ENCODE measurements around the gene ZNF708. TPM values are rescaled to one million over a fixed set of nuclear protein-coding genes. Genes with fewer than 3 reads are reported as not detected.
"Not testable (repeated sequence)": the region's sequence is repeated elsewhere in the genome, so short reads cannot be mapped to it uniquely, and the experiment has no call there.

Gene ZNF708
- total RNA-seq, 1 donor from 2014 or later: 12.3 TPM

DNA sequence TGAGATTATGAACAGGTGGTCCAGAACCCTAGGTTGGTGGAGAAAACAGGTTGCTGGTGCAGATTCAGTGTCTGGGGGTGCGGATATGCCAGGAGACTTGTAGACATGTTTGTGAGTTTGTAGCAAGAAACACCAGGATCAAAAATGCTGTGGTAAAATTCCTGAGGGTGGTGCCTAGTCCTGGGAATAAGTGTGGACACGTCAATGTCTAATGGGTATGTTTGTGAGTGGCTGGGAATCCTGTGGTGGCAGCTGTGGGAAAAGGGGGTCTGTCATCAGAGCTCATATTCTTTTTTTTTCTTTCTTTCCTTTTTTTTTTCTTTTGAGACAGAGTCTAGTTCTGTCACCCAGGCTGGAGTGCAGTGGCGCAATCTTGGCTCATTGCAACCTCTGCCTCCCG is 7.2 kb downstream of the ZNF708 start:
- TF ChIP-seq, protein P1, sequence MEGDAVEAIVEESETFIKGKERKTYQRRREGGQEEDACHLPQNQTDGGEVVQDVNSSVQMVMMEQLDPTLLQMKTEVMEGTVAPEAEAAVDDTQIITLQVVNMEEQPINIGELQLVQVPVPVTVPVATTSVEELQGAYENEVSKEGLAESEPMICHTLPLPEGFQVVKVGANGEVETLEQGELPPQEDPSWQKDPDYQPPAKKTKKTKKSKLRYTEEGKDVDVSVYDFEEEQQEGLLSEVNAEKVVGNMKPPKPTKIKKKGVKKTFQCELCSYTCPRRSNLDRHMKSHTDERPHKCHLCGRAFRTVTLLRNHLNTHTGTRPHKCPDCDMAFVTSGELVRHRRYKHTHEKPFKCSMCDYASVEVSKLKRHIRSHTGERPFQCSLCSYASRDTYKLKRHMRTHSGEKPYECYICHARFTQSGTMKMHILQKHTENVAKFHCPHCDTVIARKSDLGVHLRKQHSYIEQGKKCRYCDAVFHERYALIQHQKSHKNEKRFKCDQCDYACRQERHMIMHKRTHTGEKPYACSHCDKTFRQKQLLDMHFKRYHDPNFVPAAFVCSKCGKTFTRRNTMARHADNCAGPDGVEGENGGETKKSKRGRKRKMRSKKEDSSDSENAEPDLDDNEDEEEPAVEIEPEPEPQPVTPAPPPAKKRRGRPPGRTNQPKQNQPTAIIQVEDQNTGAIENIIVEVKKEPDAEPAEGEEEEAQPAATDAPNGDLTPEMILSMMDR (IDR thresholded peaks at IDR 0.05): no peak
- no peaks in the 10 kb centered on the region for H3K27me3 Mint-ChIP-seq (ENCODE audit: unreplicated experiment)
- H3K27ac Mint-ChIP-seq (ENCODE audit: unreplicated experiment): no peak overlapping the region
- peaks cover 39% of the 10 kb centered on the region for H3K36me3 Mint-ChIP-seq (ENCODE audit: unreplicated experiment)
- no peak overlapping the region for H3K4me3 Mint-ChIP-seq (ENCODE audit: unreplicated experiment)
- peaks cover 19% of the 10 kb centered on the region for H3K9me3 Mint-ChIP-seq (ENCODE audit: unreplicated experiment)
- DNase-seq (ENCODE audit: extremely low spot score, unreplicated experiment): no peak
- H3K4me1 Mint-ChIP-seq (ENCODE audit: unreplicated experiment): peaks cover 22% of the 10 kb centered on the region

DNA sequence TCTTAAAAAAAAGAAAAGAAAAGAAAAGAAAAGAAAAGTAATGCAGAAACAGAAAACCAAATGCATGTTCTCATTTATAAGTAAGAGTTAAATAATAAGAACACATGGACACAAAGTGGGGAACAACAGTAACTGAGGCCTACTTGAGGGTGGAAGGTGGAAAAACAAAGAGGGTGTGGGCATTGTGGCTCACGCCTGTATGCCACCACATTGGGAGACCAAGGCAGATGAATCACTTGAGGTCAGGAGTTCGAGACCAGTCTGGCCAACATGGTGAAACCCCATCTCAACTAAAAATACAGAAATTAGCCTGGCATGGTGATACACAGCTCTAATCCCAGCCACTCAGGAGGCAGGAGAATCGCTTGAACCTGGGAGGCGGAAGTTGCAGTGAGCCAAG is 8.1 kb downstream of the ZNF708 start:
- peaks cover 32% of the 10 kb centered on the region for H3K36me3 Mint-ChIP-seq (ENCODE audit: unreplicated experiment)
- TF ChIP-seq, protein P1 (IDR thresholded peaks at IDR 0.05): no peak
- no peak overlapping the region for H3K27ac Mint-ChIP-seq (ENCODE audit: unreplicated experiment)
- H3K4me1 Mint-ChIP-seq (ENCODE audit: unreplicated experiment): peaks cover 21% of the 10 kb centered on the region
- no peak overlapping the region for H3K4me3 Mint-ChIP-seq (ENCODE audit: unreplicated experiment)
- no peak for DNase-seq (ENCODE audit: extremely low spot score, unreplicated experiment)
- no peaks in the 10 kb centered on the region for H3K27me3 Mint-ChIP-seq (ENCODE audit: unreplicated experiment)
- H3K9me3 Mint-ChIP-seq (ENCODE audit: unreplicated experiment): peaks cover 16% of the 10 kb centered on the region

DNA sequence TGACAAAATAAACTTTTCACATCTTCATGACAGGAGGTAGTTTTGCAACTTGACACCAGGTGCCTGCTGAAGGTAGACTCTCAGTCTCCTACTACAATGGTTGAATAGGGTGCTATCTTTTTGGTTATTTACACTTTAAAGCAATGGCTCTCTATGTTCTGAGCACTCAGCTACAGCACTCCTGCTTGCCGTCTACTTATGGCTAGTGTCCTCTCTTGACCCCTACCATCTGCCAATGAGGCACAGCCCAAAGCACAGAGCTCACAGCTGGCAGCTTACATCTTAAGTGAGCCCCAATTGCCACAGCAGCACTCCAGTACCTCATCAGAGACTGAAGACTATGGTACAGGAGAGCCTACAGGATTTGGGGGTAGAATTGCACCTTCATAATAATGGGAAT is 11.4 kb downstream of the ZNF708 start:
- TF ChIP-seq, protein P1 (IDR thresholded peaks at IDR 0.05): no peak
- peaks cover 11% of the 10 kb centered on the region for H3K4me1 Mint-ChIP-seq (ENCODE audit: unreplicated experiment)
- H3K9me3 Mint-ChIP-seq (ENCODE audit: unreplicated experiment): peaks cover 4% of the 10 kb centered on the region
- no peak for DNase-seq (ENCODE audit: extremely low spot score, unreplicated experiment)
- no peak overlapping the region for H3K27ac Mint-ChIP-seq (ENCODE audit: unreplicated experiment)
- H3K4me3 Mint-ChIP-seq (ENCODE audit: unreplicated experiment): no peak overlapping the region
- H3K36me3 Mint-ChIP-seq (ENCODE audit: unreplicated experiment): peaks cover 22% of the 10 kb centered on the region
- H3K27me3 Mint-ChIP-seq (ENCODE audit: unreplicated experiment): no peaks in the 10 kb centered on the region

DNA sequence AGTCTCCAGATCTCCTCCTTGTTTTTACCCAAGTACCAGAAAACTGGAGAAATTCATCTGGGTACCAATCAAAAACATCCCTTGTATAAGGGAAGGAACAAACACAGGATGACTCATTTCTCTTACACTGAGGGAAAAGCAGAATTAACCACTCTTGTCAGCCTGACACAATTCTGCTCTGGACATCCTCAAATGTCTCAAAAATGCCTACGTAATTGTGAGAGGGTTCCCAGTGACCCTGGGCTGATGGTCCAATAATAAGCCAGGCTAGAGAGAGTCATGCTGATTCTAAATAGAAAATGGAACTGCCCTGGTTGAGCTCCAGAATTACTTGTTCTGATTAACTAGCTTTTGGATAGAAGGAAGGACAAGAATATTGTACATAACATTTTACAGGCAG is 14.5 kb downstream of the ZNF708 start:
- no peak overlapping the region for H3K4me3 Mint-ChIP-seq (ENCODE audit: unreplicated experiment)
- H3K4me1 Mint-ChIP-seq (ENCODE audit: unreplicated experiment): peaks cover 2% of the 10 kb centered on the region
- H3K27me3 Mint-ChIP-seq (ENCODE audit: unreplicated experiment): no peaks in the 10 kb centered on the region
- peaks cover 4% of the 10 kb centered on the region for H3K9me3 Mint-ChIP-seq (ENCODE audit: unreplicated experiment)
- peaks cover 11% of the 10 kb centered on the region for H3K36me3 Mint-ChIP-seq (ENCODE audit: unreplicated experiment)
- H3K27ac Mint-ChIP-seq (ENCODE audit: unreplicated experiment): no peak overlapping the region
- TF ChIP-seq, protein P1 (IDR thresholded peaks at IDR 0.05): no peak
- no peak for DNase-seq (ENCODE audit: extremely low spot score, unreplicated experiment)

DNA sequence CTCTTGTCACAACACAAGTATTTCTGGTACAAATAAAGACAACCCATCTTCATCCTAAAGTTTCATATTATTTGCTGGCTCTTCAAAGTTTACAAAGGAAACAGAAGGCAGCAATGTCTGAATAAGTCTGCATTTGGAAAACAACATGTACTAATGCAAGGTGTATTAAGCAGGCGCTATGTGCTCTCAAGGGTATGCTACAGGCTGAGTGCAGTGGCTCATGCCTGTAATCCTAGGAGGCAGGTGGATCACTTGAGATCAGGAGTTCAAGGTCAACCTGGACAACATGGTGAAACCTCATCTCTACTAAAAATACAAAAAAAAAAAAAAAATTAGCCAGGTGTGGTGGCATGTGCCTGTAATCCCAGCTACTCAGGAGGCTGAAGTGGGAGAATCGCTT is 16.4 kb downstream of the ZNF708 start:
- H3K27ac Mint-ChIP-seq (ENCODE audit: unreplicated experiment); DNase-seq (ENCODE audit: extremely low spot score, unreplicated experiment); H3K27me3 Mint-ChIP-seq (ENCODE audit: unreplicated experiment); H3K9me3 Mint-ChIP-seq (ENCODE audit: unreplicated experiment); H3K4me3 Mint-ChIP-seq (ENCODE audit: unreplicated experiment): not testable (repeated sequence)
- Mint-ChIP-seq H3K4me1 (ENCODE audit: unreplicated experiment) (peaks cover 10% of the 10 kb centered on the region), H3K36me3 (ENCODE audit: unreplicated experiment) (peaks cover 19% of the 10 kb centered on the region)

DNA sequence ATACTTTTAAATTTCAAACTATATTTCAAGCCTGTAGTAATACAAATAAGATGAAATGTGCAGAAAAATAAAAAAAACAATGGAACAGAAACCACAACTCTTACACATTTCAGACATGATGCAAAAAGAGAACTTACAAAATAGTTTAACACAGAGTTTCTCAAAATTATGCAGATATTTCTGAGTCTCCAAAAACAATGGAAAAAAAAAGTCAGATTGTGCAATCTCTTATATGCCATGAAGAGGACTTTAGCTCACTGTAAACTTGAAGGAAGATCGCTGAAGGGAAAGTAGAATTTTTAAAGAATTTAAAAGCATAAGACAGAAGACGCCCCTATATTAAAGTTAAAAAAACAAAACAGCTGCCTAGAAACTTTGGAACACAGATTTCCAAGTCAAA is 20.4 kb downstream of the ZNF708 start:
- no peaks in the 10 kb centered on the region for H3K9me3 Mint-ChIP-seq (ENCODE audit: unreplicated experiment)
- DNase-seq (ENCODE audit: extremely low spot score, unreplicated experiment): no peak
- H3K27ac Mint-ChIP-seq (ENCODE audit: unreplicated experiment): peak overlapping the region; percentile 51
- H3K27me3 Mint-ChIP-seq (ENCODE audit: unreplicated experiment): no peaks in the 10 kb centered on the region
- peaks cover 8% of the 10 kb centered on the region for H3K4me1 Mint-ChIP-seq (ENCODE audit: unreplicated experiment)
- H3K36me3 Mint-ChIP-seq (ENCODE audit: unreplicated experiment): peaks cover 40% of the 10 kb centered on the region
- no peak overlapping the region for H3K4me3 Mint-ChIP-seq (ENCODE audit: unreplicated experiment)
- TF ChIP-seq, protein P1 (IDR thresholded peaks at IDR 0.05): no peak

DNA sequence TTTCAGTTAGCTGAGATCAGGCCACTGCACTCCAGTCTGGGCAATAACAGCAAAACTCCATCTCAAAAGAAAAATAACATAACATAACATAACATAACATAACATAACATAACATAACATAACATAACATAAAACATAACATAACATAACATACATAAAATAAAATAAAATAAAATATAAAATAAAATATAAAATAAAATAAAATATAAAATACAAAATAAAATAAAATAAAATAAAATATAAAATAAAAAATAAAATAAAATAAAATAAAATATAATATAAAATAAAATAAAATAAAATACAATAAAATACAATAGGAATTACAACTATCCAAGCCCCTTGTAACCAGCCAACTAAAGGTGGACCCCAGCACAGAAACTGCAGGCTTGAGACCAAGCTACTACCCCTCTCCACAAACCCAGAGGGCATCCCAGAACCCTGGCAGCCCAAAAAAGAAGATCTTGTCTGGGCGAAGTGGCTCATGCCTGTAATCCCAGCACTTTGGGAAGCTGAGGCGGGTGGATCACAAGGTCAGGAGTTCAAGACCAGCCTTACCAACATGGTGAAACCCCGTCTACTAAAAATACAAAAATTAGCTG is 22.2 kb downstream of the ZNF708 start:
- not testable (repeated sequence) for DNase-seq (ENCODE audit: extremely low spot score, unreplicated experiment); H3K9me3 Mint-ChIP-seq (ENCODE audit: unreplicated experiment); H3K27me3 Mint-ChIP-seq (ENCODE audit: unreplicated experiment); H3K4me3 Mint-ChIP-seq (ENCODE audit: unreplicated experiment); H3K27ac Mint-ChIP-seq (ENCODE audit: unreplicated experiment); H3K4me1 Mint-ChIP-seq (ENCODE audit: unreplicated experiment)
- peaks cover 44% of the 10 kb centered on the region for H3K36me3 Mint-ChIP-seq (ENCODE audit: unreplicated experiment)

DNA sequence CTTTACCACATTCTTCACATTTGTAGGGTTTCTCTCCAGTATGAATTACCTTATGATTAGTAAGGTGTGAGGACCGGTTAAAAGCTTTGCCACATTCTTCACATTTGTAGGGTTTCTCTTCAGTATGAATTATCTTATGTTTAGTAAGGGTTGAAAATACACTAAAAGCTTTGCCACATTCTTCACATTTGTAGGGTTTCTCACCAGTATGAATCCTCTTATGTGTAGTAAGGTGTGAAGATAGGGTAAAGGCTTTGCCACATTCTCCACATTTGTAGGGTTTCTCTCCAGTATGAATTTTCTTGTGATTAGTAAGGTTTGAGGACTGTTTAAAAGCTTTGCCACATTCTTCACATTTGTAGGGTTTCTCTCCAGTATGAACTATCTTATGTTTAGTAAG is 35.4 kb downstream of the ZNF708 start:
- not testable (repeated sequence) for H3K4me1 Mint-ChIP-seq (ENCODE audit: unreplicated experiment); H3K27ac Mint-ChIP-seq (ENCODE audit: unreplicated experiment); H3K4me3 Mint-ChIP-seq (ENCODE audit: unreplicated experiment); DNase-seq (ENCODE audit: extremely low spot score, unreplicated experiment); H3K27me3 Mint-ChIP-seq (ENCODE audit: unreplicated experiment)
- Mint-ChIP-seq H3K9me3 (ENCODE audit: unreplicated experiment) (peaks cover 36% of the 10 kb centered on the region), H3K36me3 (ENCODE audit: unreplicated experiment) (peaks cover 76% of the 10 kb centered on the region)

All from osteocyte (in vitro differentiated cells).